Thyroid gland (tissue), 4 donors: ENCODE results near the gene SEMA3C.

Experiments
- POLR2A ChIP-seq, 2 donors: fragments of 450-650 bp; IDR thresholded peaks; one replicate each; pipeline ENCODE4 v1.6.1; 2017; ENCODE audit warnings: antibody characterized with exemption in 2 of 2, mild to moderate bottlenecking in 2 of 2, moderate library complexity in 1 of 2
- TF ChIP-seq, protein P1 (sequence below), 6 experiments: fragments of 200-600 bp in 3 of 6; fragments of 450-650 bp in 3 of 6; sonication (generic) in 3 of 6; IDR thresholded peaks; one replicate each; pipeline ENCODE4 v1.5.1; 2016 to 2019; ENCODE audit warnings: antibody characterized with exemption in 6 of 6, mild to moderate bottlenecking in 2 of 6, inconsistent platforms in 1 of 6, moderate library complexity in 1 of 6

DNA sequence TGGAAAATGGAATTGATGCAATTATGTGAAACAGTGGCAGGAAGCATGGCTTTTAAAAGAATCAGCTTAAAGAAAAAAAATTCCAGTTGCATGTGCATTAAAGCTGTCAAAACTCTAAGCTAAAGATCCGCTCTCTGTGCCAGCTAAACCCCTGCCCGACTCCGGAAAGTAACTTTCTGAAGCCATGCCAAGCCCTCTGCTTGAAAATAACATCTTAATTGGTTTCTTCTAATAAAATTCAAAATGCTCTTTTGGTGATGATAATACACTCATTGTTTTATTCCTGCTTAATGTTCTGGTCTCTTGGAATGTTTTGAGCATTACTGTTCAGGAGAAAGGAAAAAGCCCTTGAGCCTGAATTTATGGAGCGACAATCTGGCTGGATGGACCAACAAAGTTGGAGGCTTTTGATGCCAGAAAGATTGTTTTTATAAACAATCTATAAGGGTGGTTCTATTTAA is 11.7 kb downstream of the SEMA3C start:
- TF ChIP-seq, protein P1, sequence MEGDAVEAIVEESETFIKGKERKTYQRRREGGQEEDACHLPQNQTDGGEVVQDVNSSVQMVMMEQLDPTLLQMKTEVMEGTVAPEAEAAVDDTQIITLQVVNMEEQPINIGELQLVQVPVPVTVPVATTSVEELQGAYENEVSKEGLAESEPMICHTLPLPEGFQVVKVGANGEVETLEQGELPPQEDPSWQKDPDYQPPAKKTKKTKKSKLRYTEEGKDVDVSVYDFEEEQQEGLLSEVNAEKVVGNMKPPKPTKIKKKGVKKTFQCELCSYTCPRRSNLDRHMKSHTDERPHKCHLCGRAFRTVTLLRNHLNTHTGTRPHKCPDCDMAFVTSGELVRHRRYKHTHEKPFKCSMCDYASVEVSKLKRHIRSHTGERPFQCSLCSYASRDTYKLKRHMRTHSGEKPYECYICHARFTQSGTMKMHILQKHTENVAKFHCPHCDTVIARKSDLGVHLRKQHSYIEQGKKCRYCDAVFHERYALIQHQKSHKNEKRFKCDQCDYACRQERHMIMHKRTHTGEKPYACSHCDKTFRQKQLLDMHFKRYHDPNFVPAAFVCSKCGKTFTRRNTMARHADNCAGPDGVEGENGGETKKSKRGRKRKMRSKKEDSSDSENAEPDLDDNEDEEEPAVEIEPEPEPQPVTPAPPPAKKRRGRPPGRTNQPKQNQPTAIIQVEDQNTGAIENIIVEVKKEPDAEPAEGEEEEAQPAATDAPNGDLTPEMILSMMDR (IDR thresholded peaks at IDR 0.05) = no peak
- TF ChIP-seq POLR2A (IDR thresholded peaks at IDR 0.05) = no peak
